Activated CD4-positive, alpha-beta T cell treated with anti-CD3 and anti-CD28 coated beads, Interleukin-2, amount 50 U/mL, for 16 hours (primary cell): ENCODE results near the gene MYLK.
"Not testable (repeated sequence)": the region's sequence is repeated elsewhere in the genome, so short reads cannot be mapped to it uniquely, and the experiment has no call there.

Source experiments
- DNase-seq: peaks from one replicate; pipeline ENCODE4 v3.0.0-alpha.2; 2020

MYLK gene

DNA sequence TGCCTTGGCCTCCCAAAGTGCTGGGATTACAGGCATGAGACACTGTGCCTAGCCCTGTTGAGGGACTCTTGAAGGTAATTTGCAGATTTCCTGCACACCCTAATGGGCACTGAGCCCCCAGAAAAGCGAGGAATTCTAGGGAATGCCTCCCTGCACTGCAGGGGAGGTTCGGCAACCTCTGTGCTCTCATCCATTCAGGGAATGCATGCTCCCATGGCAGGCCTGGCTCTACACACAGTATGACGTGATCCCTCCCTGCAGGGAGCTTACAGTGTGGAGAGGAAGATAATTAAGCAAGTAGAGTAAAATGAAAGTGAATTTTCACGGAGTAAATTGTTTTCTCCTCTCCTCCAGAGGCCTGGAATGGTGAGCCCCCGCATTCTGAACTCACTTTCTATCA lies 166.0 kb downstream of the MYLK start:
- no peak for DNase-seq

DNA sequence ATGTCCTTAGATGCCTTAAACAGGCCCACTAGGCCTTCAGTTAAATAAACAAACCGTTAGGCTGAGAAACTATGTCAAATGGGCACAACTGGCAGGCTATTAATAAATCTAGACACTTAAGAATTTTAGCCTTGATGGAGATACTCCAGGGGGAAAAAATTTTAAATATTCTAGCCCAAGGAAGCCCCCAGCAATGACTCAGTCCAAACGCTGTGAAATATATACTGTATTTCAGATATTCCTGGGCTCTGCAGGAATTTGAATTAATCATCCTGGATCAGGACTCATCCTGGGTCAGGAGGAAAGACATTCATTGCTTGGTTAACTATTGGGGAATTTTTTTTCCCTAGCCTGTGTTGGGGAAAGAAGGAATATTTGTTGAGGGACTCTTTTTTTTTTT lies 166.7 kb downstream of the MYLK start:
- DNase-seq: not testable (repeated sequence)

DNA sequence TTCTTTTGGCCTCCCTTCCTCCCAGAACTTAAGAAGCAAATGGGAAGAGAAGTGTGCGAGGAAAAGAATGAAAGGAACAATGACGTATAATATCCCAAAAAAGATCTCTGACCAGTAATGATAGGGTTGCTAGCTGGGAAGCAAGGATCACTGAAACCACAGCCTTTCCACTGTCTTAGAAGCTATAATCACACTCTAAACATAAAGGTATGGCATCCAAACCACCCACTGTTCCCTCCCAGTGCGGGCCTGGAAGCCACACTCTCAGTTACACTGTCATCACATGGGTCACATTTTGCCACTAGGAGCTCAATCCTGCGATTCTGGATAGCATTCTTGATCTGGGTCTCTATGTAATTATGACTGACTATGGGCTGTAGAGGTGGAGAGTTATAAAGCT lies 167.7 kb downstream of the MYLK start:
- no peak for DNase-seq

DNA sequence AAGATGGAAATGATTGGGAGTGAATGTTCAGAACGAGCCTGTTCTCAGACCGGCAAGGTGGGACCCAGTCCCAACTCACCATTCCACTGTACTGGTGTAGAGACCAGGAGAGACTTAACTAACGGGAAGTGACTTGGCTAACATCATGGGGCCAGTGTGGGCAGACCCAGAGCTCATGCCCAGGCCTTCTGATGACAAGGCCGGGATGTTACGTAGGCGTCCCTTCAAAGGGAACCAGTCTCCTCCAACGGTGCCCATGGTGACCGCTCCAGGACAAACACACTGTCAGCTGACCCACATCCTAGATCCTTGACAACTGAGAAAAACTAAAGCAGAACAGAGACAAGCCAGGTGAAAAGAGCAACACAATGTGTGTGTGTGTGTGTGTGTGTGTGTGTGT lies 170.9 kb downstream of the MYLK start:
- DNase-seq: no peak

DNA sequence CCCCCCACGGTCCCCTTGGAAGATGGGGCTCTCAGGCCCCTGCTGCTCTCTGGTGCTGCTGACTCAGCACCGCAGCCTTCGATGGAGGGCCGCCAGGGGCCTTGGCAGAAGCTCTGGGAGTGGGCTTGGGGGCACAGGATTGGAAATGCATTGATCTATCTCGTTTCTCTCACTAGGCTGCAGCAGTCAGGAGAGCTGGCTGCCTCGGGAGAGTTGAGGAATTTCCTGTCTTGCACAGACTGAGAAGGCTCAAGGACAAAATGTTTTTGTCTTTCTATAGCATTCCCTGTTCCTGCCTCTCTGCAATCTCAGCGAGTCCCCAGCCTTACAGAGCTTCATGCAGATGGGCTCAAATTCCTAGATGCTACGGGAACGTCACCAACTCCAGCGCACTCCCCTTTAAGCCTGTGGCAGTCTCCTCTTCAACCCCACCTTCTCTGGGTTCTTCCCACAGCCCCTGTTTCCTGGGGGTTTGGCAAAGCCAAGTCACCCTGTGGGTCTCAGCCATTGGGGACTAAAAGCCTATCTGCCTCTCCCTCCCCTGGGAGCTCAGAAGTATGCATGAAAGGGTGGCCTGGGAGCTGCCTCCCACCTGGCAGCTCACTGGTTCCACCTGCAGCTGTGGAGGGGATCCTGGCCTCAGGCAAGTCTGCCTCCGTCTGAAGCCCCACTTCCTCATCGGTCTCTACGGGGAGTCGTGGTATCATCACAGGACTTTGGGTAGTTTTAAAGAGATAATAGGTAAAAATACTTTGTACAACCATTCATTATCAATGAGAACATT lies 171.9 kb downstream of the MYLK start:
- DNase-seq: no peak

DNA sequence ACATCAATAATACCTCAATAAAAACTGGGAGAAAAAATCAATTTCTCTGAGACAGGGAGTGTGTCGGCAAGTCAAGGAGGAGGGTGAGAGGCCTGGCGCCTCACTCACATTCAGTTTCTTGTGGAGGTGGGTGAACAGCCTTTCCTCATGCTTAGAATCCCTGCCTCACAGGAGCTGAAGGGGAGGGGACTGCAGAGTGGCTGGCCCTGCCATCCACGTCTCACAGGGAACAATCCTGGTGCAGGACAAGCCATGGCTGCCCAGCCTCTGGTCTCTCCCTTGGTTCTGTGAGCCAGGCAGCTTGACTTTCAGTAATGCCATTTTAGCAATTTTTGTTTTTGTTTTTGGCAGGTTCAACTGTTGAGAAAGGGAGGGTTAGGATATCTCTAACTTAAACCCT lies 172.8 kb downstream of the MYLK start:
- DNase-seq: no peak

DNA sequence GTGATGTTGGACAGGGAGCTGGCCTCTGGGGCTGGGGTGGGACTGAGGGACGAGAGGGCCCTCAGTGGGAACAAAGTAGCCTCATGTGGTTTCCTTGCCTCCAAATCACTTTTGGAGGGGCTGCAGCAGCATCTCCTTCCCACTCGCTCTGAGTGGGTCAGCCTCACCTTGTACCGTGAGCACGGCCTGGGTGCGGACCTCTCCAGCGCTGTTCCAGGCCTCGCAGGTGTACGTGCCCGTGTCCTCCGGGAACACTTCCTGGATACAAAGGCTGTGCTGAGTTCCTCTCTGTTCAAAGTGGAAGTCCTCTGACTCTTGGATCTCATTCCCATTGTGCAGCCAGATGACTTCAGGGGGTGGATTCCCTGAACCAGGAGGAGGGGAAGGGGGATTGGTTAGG lies 175.6 kb downstream of the MYLK start:
- no peak for DNase-seq

DNA sequence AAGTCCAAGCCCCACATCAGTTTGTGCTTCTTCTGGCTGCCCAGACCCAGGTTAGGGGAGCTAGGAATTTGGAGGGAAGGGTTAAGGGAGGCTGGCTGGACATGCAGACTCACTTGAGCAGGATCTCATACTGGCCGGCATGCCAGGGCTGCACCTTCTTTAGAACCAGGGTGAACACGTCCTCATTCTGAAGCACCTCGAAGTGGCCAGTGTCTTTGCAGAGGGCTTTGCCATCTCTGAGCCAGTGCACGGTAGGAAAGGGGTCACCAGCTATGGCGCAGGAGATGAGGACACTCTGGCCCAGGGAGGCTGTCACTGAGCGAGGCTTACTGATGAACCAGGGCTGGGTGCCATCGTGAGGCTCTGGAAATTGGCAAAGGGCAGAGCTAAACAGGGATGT lies 176.5 kb downstream of the MYLK start:
- DNase-seq: not testable (repeated sequence)

DNA sequence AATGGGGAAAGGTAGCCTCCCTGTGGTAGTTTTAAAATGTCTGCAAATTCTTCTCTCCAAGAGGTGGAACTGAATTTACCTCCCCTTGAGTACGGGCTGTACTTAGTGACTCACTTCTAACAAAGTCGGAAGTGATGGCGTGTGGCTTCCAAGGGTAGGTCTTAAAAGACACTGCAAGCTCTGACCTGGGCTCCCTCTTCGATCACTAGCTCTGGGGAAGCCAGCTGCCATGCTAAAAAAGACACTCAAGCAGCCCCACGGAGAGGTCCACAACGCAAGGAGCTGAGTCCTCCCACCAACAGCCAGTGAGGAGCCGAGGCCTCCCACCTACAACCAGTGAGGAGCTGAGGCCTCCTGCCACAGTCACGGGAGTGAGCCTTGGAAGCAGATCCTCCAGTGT lies 177.3 kb downstream of the MYLK start:
- no peak for DNase-seq

DNA sequence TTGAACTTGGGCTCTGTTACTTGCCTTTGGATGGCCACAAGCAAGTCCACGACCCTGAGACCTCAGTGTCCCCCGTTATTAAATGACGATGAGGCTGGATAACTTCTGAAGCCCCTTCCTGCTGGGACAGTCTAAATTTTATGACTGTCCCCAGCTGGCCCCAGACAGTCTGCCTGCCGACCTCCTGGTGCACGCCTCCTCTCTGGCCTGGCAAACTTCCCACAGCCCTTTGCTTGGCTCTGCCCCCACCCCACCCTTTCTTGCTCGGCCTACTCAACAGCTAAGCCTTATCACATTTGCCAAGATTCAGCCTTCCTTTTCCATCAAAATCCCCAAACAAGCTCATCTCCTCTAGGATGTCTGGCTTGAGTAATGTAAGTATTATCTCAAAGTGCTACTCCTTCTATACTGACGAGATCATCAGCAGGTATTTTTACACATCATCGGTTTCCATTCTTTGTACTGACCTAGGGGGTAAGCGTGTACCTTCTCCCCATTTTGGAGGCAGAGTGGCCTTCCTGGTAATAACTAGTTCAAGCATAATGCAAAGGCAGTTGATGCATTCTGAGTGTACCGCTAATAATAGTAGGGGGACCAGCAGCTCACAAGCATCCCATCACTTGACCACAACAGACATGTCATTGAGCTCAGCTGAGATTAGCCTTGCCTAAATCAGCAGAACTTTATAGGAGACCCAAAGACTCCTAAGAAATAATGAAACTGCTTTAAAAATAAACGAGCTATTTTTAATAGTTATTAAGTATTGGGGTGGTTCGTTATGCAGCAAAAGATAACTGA lies 178.4 kb downstream of the MYLK start:
- no peak for DNase-seq

DNA sequence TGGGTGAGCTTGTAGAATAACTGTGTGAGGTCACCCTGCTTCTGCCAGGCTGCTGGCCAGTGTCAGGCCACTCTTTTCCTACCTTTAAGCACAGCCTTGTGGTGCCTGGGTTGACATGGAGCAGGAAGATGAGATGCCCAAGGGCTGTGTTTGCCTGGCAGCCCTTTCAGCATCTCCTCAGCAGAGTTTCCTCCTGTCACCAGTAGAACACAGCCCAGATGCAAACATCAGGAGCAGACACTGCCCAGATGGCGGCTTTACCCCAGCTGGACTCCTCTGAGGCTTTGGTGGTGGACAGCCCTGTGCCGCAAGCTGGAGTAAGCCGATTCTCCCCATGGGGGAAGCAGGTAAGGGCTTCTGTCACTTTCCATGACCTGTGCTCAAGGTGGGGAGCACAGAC lies 180.5 kb downstream of the MYLK start:
- DNase-seq: not testable (repeated sequence)

DNA sequence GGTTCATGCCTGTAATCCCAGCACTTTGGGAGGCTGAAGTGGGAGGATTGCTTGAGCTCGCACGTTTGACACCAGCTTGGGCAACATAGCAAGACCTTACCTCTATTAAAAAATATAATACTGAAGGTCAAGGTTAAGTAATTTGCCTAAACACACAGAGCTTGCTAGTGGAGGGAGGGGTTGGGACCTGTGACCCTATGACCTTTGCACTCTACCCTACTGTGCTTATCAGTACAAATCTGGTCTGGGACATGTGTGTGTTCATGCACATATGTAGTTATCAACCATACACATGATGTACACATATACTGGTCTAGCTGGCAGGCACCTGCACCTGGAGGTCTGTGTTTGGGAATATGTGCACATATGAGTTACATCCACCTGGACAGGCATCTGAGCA lies 181.4 kb downstream of the MYLK start:
- no peak for DNase-seq

DNA sequence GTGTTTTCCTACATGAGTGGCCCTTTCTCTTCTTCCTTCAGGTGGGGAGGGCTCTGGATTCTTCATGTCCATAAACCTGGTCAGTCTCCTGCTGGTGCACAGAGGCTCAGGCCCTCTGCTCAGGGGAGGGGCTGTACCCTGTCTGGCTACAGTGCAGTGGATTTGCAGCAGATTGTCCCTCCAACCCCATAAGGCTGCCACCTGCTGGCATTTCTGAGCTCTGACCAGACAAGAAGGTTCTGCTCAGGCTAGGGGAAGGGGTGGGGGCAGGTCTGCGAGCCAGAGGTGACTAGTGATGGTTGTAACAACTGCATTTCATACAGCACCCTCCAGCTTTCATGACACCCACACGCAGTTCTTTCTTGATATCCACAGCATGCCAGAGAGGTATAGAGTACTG lies 182.1 kb downstream of the MYLK start:
- peak; percentile 34 for DNase-seq

DNA sequence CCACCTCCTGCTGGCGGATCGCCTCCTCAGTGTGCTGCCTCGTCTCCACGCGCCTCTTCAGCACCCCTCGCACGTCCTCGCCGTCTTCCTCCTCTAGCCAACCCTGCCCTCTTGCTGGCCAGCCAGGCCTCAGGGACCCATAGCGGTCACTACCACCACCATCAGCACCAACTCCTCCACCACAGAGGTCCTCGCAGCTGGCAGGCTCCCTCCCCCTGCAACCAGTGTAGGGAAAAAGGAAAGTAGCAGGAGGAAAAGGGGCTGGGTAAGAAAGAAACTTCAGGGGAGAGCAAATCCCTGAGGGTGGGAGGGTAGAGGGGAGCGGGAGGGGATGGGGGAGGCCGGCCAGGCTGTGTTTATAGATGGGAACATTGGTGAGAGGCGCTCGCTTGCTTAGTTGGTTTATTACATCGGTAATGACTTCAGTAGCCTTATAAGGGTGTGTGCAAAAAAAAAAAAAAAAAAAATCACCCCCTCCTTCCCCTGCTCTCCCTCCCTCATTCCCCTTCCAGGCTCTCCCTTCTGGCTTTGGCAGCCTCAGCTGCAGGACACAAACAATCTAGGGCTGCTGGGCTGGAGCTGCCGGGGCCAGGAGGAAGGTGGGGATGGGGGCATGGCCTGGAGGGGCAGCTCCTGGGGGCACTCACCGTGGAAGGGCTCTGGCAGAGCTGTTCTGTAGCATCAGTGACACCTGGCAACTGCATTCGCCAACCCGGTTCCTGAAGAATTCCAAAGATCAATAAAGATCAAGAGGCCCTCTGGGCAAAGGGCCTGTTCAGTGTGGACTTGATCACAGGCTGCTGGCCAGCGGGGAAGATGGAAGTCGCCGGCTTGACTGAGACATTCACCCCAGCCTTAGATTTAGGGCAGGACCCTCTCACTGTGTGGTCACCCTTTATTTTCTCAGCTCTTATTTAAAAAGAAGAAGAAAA lies 183.1 kb downstream of the MYLK start:
- no peak for DNase-seq

DNA sequence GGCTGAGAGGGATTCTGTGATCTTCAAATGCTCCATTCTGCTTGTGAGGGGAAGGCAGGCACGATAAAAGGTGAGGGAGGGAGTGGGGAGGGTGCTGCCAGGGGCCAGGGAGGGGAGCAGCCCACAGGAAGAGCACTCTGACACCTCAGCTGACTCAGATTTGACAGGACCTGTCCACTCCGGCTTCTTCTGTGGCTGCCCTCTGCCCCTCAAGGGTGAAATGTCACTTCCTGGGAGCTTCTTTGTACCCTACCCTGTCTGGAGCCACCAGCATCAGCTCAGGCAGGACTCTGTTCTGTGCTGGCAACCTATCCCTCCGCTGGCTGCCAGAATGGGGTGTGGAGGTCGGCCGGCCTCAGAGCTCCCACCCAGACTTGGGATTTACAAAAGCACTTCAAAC lies 185.3 kb downstream of the MYLK start:
- DNase-seq: no peak

DNA sequence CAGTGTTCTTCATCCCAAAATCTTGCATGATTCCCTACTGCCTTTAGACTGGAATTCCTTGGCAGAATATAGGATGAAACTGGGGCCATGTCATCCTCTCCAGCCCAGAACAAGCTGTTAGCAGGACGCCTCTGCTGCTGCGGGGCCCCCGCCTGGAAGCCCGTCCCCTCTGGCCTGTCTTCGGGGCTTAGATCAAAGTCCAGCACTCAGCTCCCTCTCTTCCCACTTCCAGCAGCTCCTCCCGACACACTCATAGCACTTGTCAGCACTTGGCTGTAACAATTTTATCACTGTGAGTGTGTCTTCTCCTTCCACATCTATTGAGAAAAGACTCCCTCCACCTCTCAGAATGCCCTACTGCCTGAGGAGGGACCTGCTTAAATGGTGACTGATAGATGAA lies 187.3 kb downstream of the MYLK start:
- DNase-seq: no peak

DNA sequence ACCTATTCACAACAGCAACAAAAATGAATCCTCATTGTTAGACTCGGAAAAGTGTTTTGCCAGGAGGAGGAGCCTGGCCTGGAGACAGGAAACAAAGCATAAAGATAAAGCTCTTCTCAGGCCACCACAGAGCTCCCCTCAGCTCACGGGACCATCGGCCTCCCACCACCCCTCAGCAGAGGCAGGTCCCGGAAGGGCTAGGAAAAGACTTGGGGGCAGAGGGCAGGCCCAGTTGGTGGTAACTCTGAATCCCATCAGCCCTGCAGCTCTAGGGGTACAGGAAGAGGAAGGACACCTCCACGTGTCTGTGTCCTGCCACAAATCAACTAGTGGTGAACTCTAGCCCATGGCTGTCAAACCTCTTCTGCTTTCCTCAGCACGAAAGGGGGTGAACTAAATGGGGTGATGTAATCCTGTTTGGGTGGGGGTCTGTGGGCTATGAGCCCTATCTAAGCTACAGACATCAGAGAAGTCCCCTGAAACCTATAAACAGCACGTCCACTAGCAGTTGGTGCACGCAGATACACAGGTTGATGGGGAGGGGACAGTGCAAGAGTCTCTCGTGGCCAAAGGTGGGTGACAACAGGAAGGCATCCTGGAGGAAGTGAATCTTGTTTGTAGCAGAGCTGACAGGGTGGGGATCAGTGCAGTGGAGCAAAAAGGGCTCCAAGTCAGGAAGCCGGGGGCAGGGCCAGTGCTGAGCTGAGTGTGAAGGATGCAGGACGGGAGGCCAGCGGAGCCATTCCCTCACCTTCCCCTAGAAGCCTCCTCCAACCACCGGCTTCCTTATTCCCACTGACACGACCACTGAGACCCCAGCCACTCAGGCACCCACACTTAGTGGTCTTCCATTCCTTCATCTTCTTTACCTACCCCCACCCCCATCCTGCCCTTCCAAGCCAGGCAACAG lies 188.1 kb downstream of the MYLK start:
- DNase-seq: no peak

DNA sequence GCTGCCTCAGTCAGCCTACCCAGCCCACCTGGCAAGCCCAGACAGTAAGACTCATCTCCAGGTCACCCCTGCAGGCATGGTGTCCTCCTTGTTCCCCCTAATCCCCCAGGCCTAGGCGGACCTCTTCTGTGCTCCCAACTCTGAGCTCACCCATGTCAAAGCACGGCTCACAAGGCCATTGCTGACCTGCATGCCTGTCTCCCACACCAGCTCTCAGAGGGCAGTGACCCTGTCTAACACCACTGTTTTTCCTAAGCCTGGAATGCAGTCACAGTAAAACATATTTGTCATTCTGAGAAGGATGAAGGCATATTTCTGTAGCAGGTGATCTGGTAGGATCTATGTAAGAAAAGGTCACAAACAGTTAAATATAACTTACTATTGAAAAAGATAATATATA lies 189.0 kb downstream of the MYLK start:
- no peak for DNase-seq

DNA sequence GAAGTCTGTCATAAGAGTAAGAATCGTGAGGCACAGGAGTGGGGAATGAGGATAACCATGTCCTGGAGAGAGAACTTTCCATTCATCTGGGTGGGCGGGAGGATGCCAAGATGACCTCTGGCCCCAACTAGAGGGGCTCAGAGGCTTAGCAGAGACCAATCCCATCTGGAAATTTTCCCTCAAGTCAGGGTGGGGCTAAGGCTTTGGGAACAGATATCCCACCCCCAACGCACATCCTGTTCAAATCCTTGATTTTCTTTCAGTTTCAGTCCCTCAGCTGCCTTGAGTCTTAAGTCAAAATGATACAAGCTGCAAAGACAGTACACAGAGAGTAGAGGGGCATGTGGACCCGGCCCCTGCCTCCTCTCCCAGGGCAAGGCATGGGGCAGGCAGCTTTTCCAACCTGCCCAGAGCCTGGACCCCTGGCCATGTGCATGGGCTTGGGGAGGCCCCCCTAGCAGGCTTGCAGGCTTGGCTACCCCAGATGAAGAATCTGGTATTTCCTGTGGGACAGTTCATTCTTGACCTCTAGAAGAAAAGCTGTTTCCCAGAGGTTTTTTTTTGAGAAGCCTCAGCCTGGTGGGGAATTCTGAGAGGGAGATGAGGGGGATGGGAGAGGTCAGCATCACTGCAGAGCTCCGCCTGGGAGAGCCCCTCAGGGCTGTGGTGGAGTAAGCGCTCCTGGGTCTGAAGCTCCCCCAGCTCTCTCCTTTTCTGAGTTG lies 189.6 kb downstream of the MYLK start:
- no peak for DNase-seq

DNA sequence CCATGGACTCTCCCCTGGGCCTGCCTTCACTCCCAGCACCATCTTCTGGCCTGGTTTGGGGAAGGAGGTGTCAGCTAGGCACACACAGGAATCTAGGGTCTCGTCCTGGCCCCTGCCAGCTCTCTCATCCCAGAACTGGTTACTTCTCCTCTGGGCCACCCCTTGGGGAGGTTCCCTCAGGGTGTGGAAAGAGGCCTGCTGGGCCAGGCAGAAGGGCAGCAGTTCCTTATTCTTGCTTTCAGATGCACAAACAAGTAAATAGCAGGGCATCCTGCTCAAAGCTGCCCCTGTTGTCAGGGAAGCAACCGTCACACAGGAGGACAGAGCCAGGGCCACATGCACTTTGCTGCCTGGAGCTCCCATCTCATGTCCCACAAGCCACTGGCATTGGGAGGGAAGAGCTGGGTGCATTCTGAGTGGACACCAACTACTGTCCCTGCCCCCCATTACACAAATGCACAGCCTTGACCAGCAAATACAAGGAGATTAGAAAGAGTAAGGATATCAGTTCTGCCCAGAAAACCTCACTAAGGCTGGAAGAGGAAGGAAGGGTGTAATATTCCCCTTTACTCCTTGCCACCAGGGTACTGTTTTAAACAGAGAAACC lies 190.4 kb downstream of the MYLK start:
- no peak for DNase-seq

DNA sequence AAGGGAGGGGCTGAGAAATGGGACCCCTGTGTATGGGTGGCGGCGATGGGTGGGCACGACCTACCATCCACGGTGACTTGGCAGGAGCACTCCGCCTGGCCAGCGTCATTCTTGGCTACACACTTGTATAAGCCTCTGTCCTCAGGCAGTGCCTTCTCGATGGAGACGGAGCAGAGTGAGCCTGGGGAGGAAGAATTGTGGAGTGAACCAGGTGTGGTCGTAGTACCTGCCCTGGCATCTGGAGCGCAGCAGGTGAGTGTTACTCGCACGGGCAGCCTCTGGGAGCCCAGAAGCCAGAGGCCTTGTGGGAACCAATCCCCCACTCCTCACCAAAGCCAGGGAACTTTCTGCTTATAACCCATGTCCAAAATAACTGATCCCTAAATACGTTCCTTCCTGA lies 191.5 kb downstream of the MYLK start:
- DNase-seq: no peak
